Endodermal cell (in vitro differentiated cells): ENCODE data around the gene CLEC18C. TPM values are rescaled to one million over a fixed set of nuclear protein-coding genes. Genes with fewer than 3 reads are reported as not detected.

Source experiments
- DNase-seq: peaks from one replicate; pipeline ENCODE4 v3.0.0-alpha.2; 2017
- H3K27ac ChIP-seq: 2 replicates; pipeline ENCODE4 v1.5.1; 2013; ENCODE audit warnings: mild to moderate bottlenecking, low read depth, low read length, moderate library complexity
- H3K27me3 ChIP-seq: 2 replicates; pipeline ENCODE4 v1.6.1; 2013; ENCODE audit warnings: mild to moderate bottlenecking, low read length, moderate library complexity; ENCODE audit not compliant: insufficient read depth, control insufficient read depth, poor library complexity, severe bottlenecking
- H3K36me3 ChIP-seq: 2 replicates; pipeline ENCODE4 v1.7.0; 2013; ENCODE audit warnings: mild to moderate bottlenecking, low read length, moderate library complexity; ENCODE audit not compliant: control insufficient read depth, insufficient read depth
- H3K4me1 ChIP-seq: one replicate; pipeline ENCODE4 v1.7.0; 2013; ENCODE audit warnings: low read length; ENCODE audit not compliant: control insufficient read depth, insufficient read depth
- H3K4me3 ChIP-seq: 2 replicates; pipeline ENCODE4 v1.5.1; 2013; ENCODE audit warnings: mild to moderate bottlenecking, low read length, moderate library complexity
- H3K9ac ChIP-seq: 2 replicates; pipeline ENCODE4 v1.6.1; 2013; ENCODE audit warnings: mild to moderate bottlenecking, low read length, moderate library complexity; ENCODE audit not compliant: poor library complexity, severe bottlenecking; ENCODE audit errors: extremely low read depth
- H3K9me3 ChIP-seq: 2 replicates; pipeline ENCODE4 v1.6.1; 2013; ENCODE audit warnings: mild to moderate bottlenecking, low read length, moderate library complexity; ENCODE audit not compliant: control insufficient read depth
- H3K27ac Mint-ChIP-seq: 2 replicates; pipeline ENCODE4 v1.8.0; 2020; ENCODE audit warnings: mixed read lengths
- H3K27me3 Mint-ChIP-seq: 2 replicates; pipeline ENCODE4 v1.8.0; 2021; ENCODE audit warnings: mild to moderate bottlenecking, mixed read lengths; ENCODE audit not compliant: insufficient read depth
- H3K36me3 Mint-ChIP-seq: 2 replicates; pipeline ENCODE4 v1.8.0; 2020; ENCODE audit warnings: low read depth, mixed read lengths
- H3K4me1 Mint-ChIP-seq: 2 replicates; pipeline ENCODE4 v1.8.0; 2020; ENCODE audit warnings: mixed read lengths
- H3K4me3 Mint-ChIP-seq: 2 replicates; pipeline ENCODE4 v1.8.0; 2020; ENCODE audit warnings: mild to moderate bottlenecking, moderate library complexity, mixed read lengths
- H3K9me3 Mint-ChIP-seq: 2 replicates; pipeline ENCODE4 v1.8.0; 2020; ENCODE audit warnings: mild to moderate bottlenecking, mixed read lengths
- CTCF ChIP-seq: fragments of 200-600 bp; sonication (generic); conservative IDR thresholded peaks from 2 replicates; pipeline ENCODE4 v1.5.0; 2021; ENCODE audit warnings: antibody characterized with exemption, mild to moderate bottlenecking
- WGBS, 2 experiments: methylation state at CpG; one replicate each; pipeline versions ENCODE4 v1.1.5 to v1.1.7; 2013; ENCODE audit warnings: missing lambda C conversion rate in 2 of 2, mixed read lengths in 1 of 2; ENCODE audit not compliant: insufficient coverage in 1 of 2, insufficient read length in 1 of 2; 5-methylcytosine and 5-hydroxymethylcytosine counted together
- total RNA-seq, 2 donors: library from RNA; stranded (reverse); fragmentation: NEBNext Ultra II Directional in 1 of 2; extraction: Animal tissue kit (Norgen Biotek cat#: 25700) in 1 of 2; gene quantifications; 2 replicates in 1 of 2; 3 replicates in 1 of 2; pipeline ENCODE4 v1.2.1, GENCODE V29; 2021

CLEC18C gene
- total RNA-seq, 2 donors from 2014 or later: 0.20 TPM; not detected in 1

GRCh38 chr16:70160821-70161220, 12.8 kb upstream of the CLEC18C start:
- peaks cover 9% of the 10 kb centered on the region for H3K36me3 Mint-ChIP-seq
- H3K9ac ChIP-seq: no peak overlapping the region
- H3K9me3 ChIP-seq: no peaks in the 10 kb centered on the region
- H3K4me3 ChIP-seq: no peak overlapping the region
- peaks cover 8% of the 10 kb centered on the region for H3K4me1 Mint-ChIP-seq
- peaks cover 5% of the 10 kb centered on the region for H3K4me1 ChIP-seq
- no peak for TF ChIP-seq CTCF
- H3K36me3 ChIP-seq: peaks cover 55% of the 10 kb centered on the region
- no peaks in the 10 kb centered on the region for H3K27me3 ChIP-seq
- no peak overlapping the region for H3K27ac Mint-ChIP-seq
- no peak for DNase-seq
- no peak overlapping the region for H3K4me3 Mint-ChIP-seq
- no peaks in the 10 kb centered on the region for H3K27me3 Mint-ChIP-seq
- H3K9me3 Mint-ChIP-seq: no peaks in the 10 kb centered on the region
- no peak overlapping the region for H3K27ac ChIP-seq
- 91 to 95% methylated on average over 6 of the region's 6 CpGs for WGBS, 2 experiments

GRCh38 chr16:70161350-70161749, 12.2 kb upstream of the CLEC18C start:
- no peak for TF ChIP-seq CTCF
- no peak for DNase-seq
- Mint-ChIP-seq H3K27ac (no peak overlapping the region), H3K9me3 (no peaks in the 10 kb centered on the region), H3K27me3 (no peaks in the 10 kb centered on the region), H3K4me1 (peaks cover 8% of the 10 kb centered on the region), H3K4me3 (no peak overlapping the region), H3K36me3 (peaks cover 9% of the 10 kb centered on the region)
- no peak overlapping the region for H3K9ac ChIP-seq
- no peak overlapping the region for H3K4me3 ChIP-seq
- H3K4me1 ChIP-seq: peaks cover 5% of the 10 kb centered on the region
- no peaks in the 10 kb centered on the region for H3K27me3 ChIP-seq
- WGBS, 2 experiments: 96 to 99% methylated on average over 6 of the region's 6 CpGs
- H3K9me3 ChIP-seq: no peaks in the 10 kb centered on the region
- H3K27ac ChIP-seq: no peak overlapping the region
- peaks cover 50% of the 10 kb centered on the region for H3K36me3 ChIP-seq

- Mint-ChIP-seq H3K27me3 (no peaks in the 10 kb centered on the region), H3K4me3 (no peak overlapping the region), H3K36me3 (peaks cover 9% of the 10 kb centered on the region), H3K27ac (peak overlapping the region; percentile 86), H3K4me1 (peaks cover 8% of the 10 kb centered on the region), H3K9me3 (no peaks in the 10 kb centered on the region)
- H3K36me3 ChIP-seq: peaks cover 43% of the 10 kb centered on the region
- H3K27me3 ChIP-seq: no peaks in the 10 kb centered on the region
- H3K9ac ChIP-seq: no peak overlapping the region
- no peak overlapping the region for H3K27ac ChIP-seq
- TF ChIP-seq CTCF: no peak
- no peak overlapping the region for H3K4me3 ChIP-seq
- DNase-seq: no peak
- no peaks in the 10 kb centered on the region for H3K9me3 ChIP-seq
- H3K4me1 ChIP-seq: peaks cover 5% of the 10 kb centered on the region
- WGBS, 2 experiments: 86 to 87% methylated on average over 4 to 7 of the region's 7 CpGs
Observed at GRCh38 chr16:70162041-70162451, 11.5 kb upstream of the CLEC18C start.
